GM19452 (cell line): Measurements from ENCODE around the gene WNK1.
"Not testable (repeated sequence)": the region's sequence is repeated elsewhere in the genome, so short reads cannot be mapped to it uniquely, and the experiment has no call there.

ENCODE experiments used
- ATAC-seq: cut with Tn5 transposase; IDR thresholded peaks from one replicate; pipeline ENCODE4 v1.9.1; 2021; ENCODE audit not compliant: unreplicated experiment

WNK1 gene

GRCh38 chr12:905261-906031 is 153.1 kb downstream of the WNK1 start:
- no peak for ATAC-seq

- no peak for ATAC-seq
Observed at GRCh38 chr12:906062-906585, 153.7 kb downstream of the WNK1 start.

- no peak for ATAC-seq
Observed at GRCh38 chr12:907413-908185, 155.2 kb downstream of the WNK1 start.

- no peak for ATAC-seq
Observed at GRCh38 chr12:909861-910260, 157.5 kb downstream of the WNK1 start.

GRCh38 chr12:910416-910815 is 158.0 kb downstream of the WNK1 start:
- ATAC-seq = no peak

GRCh38 chr12:911191-911826 is 158.9 kb downstream of the WNK1 start:
- ATAC-seq = no peak

GRCh38 chr12:912466-913235 is 160.3 kb downstream of the WNK1 start:
- no peak for ATAC-seq

- ATAC-seq = no peak
Observed at GRCh38 chr12:913919-914698, 161.7 kb downstream of the WNK1 start.

- ATAC-seq = no peak
Observed at GRCh38 chr12:915090-915489, 162.7 kb downstream of the WNK1 start.

- no peak for ATAC-seq
Observed at GRCh38 chr12:916240-916639, 163.9 kb downstream of the WNK1 start.

- no peak for ATAC-seq
Observed at GRCh38 chr12:916712-917445, 164.5 kb downstream of the WNK1 start.

- no peak for ATAC-seq
Observed at GRCh38 chr12:920676-921075, 168.3 kb downstream of the WNK1 start.

- ATAC-seq = no peak
Observed at GRCh38 chr12:922285-922684, 169.9 kb downstream of the WNK1 start.

GRCh38 chr12:926641-927040 is 174.3 kb downstream of the WNK1 start:
- no peak for ATAC-seq

GRCh38 chr12:931060-931459 is 178.7 kb downstream of the WNK1 start:
- ATAC-seq = no peak

GRCh38 chr12:931591-931990 is 179.2 kb downstream of the WNK1 start:
- ATAC-seq = no peak

GRCh38 chr12:935891-936290 is 183.5 kb downstream of the WNK1 start:
- ATAC-seq = not testable (repeated sequence)

- no peak for ATAC-seq
Observed at GRCh38 chr12:936377-937345, 184.3 kb downstream of the WNK1 start.
